HEK293 (cell line): ENCODE results near the gene GPR101.

Source experiments
- CTCF ChIA-PET: fragments of 350-600 bp; formaldehyde crosslinking; extraction: SDS; loops from one replicate; lab custom pipeline; 2021; ENCODE audit warnings: antibody characterized with exemption; lab: Yijun Ruan, JAX
- POLR2A ChIA-PET: fragments of 300-600 bp; formaldehyde crosslinking; extraction: SDS; loops from one replicate; lab custom pipeline; 2020; ENCODE audit warnings: antibody characterized with exemption, inconsistent platforms; lab: Yijun Ruan, JAX
- H3K27ac ChIP-seq: fragments of 200-500 bp; sonication (Bioruptor generic); 2 replicates; pipeline ENCODE4 v1.5.1; 2014; ENCODE audit warnings: low read depth, low read length, control low read depth, inconsistent platforms; ENCODE audit errors: extremely low read depth
- H3K36me3 ChIP-seq, 2 experiments: fragments of 200-500 bp in 1 of 2; sonication (Bioruptor generic) in 1 of 2; 1 replicate in 1 of 2; 2 replicates in 1 of 2; pipeline ENCODE4 v1.5.1; 2014 to 2017; ENCODE audit warnings: inconsistent platforms in 2 of 2, low read length in 2 of 2; ENCODE audit not compliant: control insufficient read depth in 2 of 2, insufficient read depth in 1 of 2
- H3K4me1 ChIP-seq: fragments of 200-500 bp; sonication (Bioruptor generic); 2 replicates; pipeline ENCODE4 v1.5.1; 2014; ENCODE audit warnings: mild to moderate bottlenecking, low read length, inconsistent platforms; ENCODE audit not compliant: control insufficient read depth, insufficient read depth
- H3K4me3 ChIP-seq: 2 replicates; pipeline ENCODE4 v1.5.1; 2011; ENCODE audit warnings: low read depth, mild to moderate bottlenecking, control low read depth, low read length, moderate library complexity
- H3K9me3 ChIP-seq: fragments of 200-500 bp; sonication (Bioruptor generic); 2 replicates; pipeline ENCODE4 v1.5.1; 2014; ENCODE audit warnings: low read depth, low read length, inconsistent platforms; ENCODE audit not compliant: control insufficient read depth, insufficient read depth
- EGR2 ChIP-seq: fragments of 450-650 bp; formaldehyde crosslinking; IDR thresholded peaks from 2 replicates; pipeline ENCODE4 v1.5.1; 2016; ENCODE audit warnings: low read depth, missing biosample characterization, missing genetic modification characterization
- KLF8 ChIP-seq: fragments of 450-650 bp; formaldehyde crosslinking; IDR thresholded peaks from 2 replicates; pipeline ENCODE4 v1.5.1; 2016; ENCODE audit warnings: missing biosample characterization, missing genetic modification characterization
- OSR2 ChIP-seq: fragments of 450-650 bp; formaldehyde crosslinking; IDR thresholded peaks from 2 replicates; pipeline ENCODE4 v1.5.1; 2016; ENCODE audit warnings: missing biosample characterization, missing genetic modification characterization
- TRIM28 ChIP-seq: IDR thresholded peaks from 2 replicates; pipeline ENCODE4 v1.6.1; 2011; ENCODE audit warnings: low read length, control low read depth, borderline replicate concordance
- ZNF114 ChIP-seq: fragments of 450-650 bp; formaldehyde crosslinking; IDR thresholded peaks from 2 replicates; pipeline ENCODE4 v1.5.0; 2017; ENCODE audit warnings: missing biosample characterization, missing genetic modification characterization
- ZNF202 ChIP-seq: fragments of 450-650 bp; formaldehyde crosslinking; IDR thresholded peaks from 2 replicates; pipeline ENCODE4 v1.5.1; 2016; ENCODE audit warnings: missing biosample characterization, missing genetic modification characterization, borderline replicate concordance
- ZNF621 ChIP-seq: fragments of 450-650 bp; formaldehyde crosslinking; IDR thresholded peaks from 2 replicates; pipeline ENCODE4 v1.5.1; 2017; ENCODE audit warnings: missing biosample characterization, missing genetic modification characterization
- ZNF658 ChIP-seq: fragments of 450-650 bp; formaldehyde crosslinking; IDR thresholded peaks from 2 replicates; pipeline ENCODE4; 2016; ENCODE audit warnings: missing biosample characterization, missing genetic modification characterization
- ZNF704 ChIP-seq: fragments of 450-650 bp; formaldehyde crosslinking; IDR thresholded peaks from 2 replicates; pipeline ENCODE4 v1.5.1; 2016; ENCODE audit warnings: missing biosample characterization, missing genetic modification characterization
- ZNF830 ChIP-seq: fragments of 450-650 bp; IDR thresholded peaks from 2 replicates; pipeline ENCODE4 v1.5.0; 2018; ENCODE audit warnings: missing biosample characterization, missing genetic modification characterization, low read depth, mild to moderate bottlenecking, moderate library complexity
- TF ChIP-seq, protein P1 (sequence below): fragments of 450-650 bp; formaldehyde crosslinking; IDR thresholded peaks from 2 replicates; pipeline ENCODE4 v1.5.1; 2017; ENCODE audit warnings: missing biosample characterization, missing genetic modification characterization

Gene GPR101

DNA sequence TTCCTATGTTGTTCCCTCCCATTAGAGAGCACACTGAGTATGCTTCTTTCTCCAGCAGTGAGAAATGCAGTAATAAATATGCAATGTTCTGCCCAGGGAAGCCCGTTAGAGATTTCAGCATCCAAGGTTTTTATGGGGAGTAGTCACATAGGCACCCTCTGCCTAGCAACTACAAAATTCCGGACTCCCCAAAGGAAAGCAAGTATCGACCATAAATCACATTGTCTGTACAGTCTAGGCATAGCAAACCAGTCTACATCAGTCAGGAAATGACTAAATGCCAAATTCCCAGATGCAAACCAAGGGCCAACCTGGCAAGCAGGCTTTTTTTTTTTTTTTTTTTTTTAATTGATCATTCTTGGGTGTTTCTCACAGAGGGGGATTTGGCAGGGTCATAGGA is 34.8 kb downstream of the GPR101 start:
- TF ChIP-seq ZNF114 (tag by site-specific recombination) (no peak), ZNF202 (tag by site-specific recombination) (no peak), ZNF704 (tag by site-specific recombination) (no peak), ZNF658 (tag by site-specific recombination) (no peak), KLF8 (tag by site-specific recombination) (no peak), TRIM28 (no peak), OSR2 (tag by site-specific recombination) (no peak), ZNF830 (tag by site-specific recombination) (no peak), ZNF621 (tag by site-specific recombination) (no peak), EGR2 (no peak)
- TF ChIP-seq, protein P1, sequence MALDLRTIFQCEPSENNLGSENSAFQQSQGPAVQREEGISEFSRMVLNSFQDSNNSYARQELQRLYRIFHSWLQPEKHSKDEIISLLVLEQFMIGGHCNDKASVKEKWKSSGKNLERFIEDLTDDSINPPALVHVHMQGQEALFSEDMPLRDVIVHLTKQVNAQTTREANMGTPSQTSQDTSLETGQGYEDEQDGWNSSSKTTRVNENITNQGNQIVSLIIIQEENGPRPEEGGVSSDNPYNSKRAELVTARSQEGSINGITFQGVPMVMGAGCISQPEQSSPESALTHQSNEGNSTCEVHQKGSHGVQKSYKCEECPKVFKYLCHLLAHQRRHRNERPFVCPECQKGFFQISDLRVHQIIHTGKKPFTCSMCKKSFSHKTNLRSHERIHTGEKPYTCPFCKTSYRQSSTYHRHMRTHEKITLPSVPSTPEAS: no peak
- H3K4me3 ChIP-seq: no peak overlapping the region
- H3K4me1 ChIP-seq: no peaks in the 10 kb centered on the region
- POLR2A ChIA-PET: no interaction called here
- CTCF ChIA-PET: no interaction called here
- H3K27ac ChIP-seq: no peak overlapping the region
- H3K9me3 ChIP-seq: no peaks in the 10 kb centered on the region; the same call in 1 of the 2 replicates
- no peaks in the 10 kb centered on the region; a peak in 1 of 3 replicates for H3K36me3 ChIP-seq
